NCI-H2107 (cell line): ENCODE results near the gene GLT8D1.
"Not testable (repeated sequence)": the region's sequence is repeated elsewhere in the genome, so short reads cannot be mapped to it uniquely, and the experiment has no call there.

Experiments
- DNase-seq: peaks from one replicate; lab custom pipeline; 2025; lab: John Stamatoyannopoulos, UW

GLT8D1 gene, protein sequence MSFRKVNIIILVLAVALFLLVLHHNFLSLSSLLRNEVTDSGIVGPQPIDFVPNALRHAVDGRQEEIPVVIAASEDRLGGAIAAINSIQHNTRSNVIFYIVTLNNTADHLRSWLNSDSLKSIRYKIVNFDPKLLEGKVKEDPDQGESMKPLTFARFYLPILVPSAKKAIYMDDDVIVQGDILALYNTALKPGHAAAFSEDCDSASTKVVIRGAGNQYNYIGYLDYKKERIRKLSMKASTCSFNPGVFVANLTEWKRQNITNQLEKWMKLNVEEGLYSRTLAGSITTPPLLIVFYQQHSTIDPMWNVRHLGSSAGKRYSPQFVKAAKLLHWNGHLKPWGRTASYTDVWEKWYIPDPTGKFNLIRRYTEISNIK

DNA sequence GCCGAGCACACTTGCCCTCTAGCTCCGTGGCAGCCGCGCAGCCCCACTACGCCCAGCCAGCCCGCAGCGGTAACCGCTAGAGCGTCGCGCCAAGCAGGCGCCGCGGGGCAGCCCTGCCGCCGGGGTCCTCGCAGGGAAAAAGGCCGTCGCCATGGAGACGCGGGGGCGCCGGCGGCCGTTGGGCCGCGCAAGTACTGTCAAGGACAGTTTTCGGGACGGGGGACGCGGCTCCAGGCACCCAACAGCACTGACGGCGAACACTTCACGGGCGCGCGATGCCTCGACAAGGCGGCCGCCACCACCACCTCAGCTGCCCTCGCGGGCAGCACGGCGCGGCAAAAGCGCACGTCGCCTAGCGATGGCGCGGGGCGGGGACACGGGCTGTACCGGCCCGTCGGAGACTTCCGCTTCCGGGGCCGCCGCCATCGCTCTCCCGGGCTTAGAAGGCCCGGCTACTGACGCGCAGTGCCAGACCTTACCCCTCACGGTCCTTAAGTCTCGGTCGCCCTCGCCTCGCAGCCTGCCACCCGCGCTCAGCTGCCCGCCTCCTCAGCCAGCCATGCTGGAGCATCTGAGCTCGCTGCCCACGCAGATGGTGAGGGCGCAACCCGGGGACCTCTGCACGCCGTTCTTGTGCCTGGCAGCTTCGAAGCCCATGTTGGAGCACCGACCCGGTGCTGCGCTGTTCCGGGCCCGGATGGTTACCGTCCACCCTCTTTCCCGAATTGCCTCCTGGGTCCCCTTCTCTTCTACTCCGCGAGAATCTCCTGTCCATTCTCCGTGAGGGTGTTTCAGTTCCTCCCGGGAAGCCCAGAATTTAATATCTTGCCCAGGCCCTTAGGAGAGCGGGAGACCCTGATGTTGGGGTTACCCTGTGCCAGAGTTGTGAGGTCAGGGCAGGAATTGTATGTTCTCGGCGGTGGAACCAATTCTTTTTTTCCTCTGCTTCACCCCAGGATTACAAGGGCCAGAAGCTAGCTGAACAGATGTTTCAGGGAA lies at the start of gene GLT8D1, which contains the start of gene SPCS1:
TSS of gene GLT8D1 (minus strand) at position 104 of the 999 bp plus-strand sequence. CDS start 5,331 bp downstream, outside the sequence.
TSS of gene SPCS1 (plus strand) at position 419 of the 999 bp plus-strand sequence. CDS start at position 560, 141 bp downstream.
- DNase-seq = no peak

DNA sequence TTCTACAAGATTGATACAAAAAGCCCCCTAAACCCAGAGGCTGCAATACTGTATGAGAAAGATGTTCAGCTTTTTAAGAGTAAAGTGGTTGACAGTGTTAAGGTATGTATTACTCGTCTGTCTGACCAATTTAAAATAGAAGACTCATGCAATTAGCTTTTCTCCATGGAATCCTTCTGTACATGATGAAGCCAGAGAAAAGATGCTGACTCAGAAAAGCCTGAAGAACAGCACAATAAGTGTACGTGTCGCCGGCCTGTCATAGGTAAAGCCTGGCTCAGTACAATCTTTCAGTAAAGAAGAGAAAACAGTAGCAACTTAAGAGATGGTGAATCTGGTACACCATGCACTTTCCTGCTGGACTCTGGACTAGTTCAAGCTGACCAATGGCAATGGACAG lies 48.8 kb upstream of the GLT8D1 start:
- DNase-seq = no peak

DNA sequence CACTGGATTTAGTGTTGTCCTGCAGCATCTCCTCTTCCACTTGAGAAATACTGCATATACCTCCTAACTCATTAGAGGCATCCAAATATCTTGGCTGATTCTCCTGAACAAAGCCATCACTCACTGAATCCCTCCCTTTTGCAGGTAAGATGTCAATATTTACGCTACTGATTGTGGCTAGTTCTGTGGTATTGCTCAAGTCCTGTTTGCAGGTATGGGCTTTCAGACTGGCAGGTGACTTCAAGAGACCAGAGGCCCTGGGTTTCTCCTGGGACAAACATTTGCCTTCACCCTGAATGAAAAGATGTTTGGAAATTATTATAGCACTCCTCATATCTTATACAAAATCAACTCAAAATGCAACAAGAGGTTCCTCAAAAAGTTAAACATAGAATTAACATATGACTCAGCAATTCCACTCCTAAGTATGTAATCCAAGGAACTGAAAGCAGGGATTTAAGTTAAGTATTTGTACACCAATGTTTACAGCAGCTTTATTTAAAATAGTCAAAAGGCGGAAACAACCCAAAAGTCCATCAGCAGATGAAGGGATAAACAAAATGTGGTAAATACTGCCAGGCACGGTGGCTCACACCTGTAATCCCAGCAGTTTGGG lies 46.6 kb upstream of the GLT8D1 start:
- DNase-seq = no peak

GRCh38 chr3:52743721-52744120 lies 38.1 kb upstream of the GLT8D1 start:
- DNase-seq = no peak

DNA sequence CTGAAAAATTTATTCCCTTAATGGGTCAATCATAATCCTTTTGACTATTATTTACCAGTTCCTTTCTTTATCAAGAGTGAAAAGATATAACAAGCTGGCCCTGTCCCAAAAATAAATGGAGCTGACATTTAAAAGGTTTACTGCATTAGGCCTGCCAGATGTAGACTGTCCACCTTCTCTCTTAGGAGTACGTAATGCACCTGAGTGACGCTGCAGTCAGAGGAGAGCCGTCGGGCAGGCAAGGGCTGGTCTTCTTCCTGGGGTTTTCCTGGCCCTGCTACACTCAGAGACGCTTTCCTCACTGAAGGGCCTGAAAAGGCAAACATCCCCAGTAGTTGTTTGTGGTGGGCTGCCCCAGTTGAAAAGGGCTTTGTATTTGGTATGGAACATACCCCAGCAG lies 37.6 kb upstream of the GLT8D1 start:
- DNase-seq = no peak

DNA sequence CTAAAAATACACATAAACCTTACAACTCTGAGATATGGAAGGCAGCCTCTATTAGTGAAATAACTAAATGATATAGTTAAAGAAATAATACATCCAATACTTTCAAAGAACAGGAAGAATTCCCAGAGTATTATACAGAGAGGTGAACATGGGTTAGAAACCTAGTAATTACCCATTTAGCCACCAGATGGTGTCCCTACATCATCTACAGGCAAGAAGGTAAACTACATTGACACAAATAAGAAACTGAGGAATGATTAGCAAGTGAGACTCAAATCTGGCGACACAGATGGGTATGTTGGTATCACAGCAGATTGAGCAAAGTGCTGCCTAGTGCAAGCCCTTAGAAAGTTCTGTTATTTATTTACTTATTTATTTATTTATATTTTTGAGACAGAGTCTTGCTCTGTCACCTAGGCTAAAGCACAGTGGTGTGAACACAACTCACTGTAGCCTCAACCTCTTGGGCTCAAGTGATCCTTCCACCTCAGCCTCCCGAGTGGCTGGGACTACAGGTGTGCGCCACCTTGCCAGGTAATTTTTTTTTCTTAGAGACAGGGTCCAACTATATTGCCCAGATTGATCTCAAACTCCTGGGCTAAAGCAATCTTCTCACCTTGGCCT lies 36.9 kb upstream of the GLT8D1 start:
- no peak for DNase-seq

GRCh38 chr3:52739730-52740129 lies 34.1 kb upstream of the GLT8D1 start:
- no peak for DNase-seq

GRCh38 chr3:52733256-52733891 lies 27.8 kb upstream of the GLT8D1 start:
- DNase-seq = no peak

DNA sequence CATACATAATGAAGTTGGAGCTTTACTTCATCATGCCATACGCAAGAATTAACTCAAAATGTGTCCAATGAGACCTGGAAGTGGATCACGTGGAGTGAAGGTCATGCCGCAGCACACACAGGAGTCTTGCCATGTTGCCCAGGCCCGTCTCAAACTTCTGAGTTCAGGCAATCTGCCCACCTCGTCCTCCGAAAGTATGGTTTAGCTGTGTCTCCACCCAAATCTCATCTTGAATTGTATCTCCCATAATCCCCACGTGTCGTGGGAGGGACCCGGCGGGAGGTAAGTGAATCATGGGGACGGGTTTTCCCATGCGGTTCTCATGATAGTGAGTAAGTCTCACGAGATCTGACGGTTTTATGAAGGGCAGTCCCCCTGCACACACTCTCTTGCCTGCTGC lies 26.0 kb upstream of the GLT8D1 start:
- DNase-seq = no peak

DNA sequence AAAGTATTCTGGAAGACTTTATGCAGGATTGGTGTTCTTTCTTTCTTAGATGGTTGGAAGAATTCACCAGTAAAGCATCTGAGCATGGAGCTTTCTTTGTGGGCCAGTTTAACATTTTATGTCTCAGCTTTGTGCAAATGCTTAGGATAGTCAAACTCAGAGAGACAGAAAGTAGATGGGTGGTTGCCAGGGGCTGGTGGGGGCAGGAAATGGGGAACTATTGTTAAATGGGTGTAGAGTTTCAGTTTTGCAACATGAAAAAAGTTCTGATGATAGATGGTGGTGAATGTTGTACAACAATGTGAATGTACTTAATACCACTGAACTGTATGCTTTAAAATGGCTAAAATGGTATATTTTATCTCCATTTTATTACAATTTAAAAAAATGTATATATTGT lies 25.1 kb upstream of the GLT8D1 start:
- DNase-seq = no peak

GRCh38 chr3:52728753-52729152 lies 23.2 kb upstream of the GLT8D1 start:
- not testable (repeated sequence) for DNase-seq

GRCh38 chr3:52724511-52724910 lies 18.9 kb upstream of the GLT8D1 start:
- no peak for DNase-seq

DNA sequence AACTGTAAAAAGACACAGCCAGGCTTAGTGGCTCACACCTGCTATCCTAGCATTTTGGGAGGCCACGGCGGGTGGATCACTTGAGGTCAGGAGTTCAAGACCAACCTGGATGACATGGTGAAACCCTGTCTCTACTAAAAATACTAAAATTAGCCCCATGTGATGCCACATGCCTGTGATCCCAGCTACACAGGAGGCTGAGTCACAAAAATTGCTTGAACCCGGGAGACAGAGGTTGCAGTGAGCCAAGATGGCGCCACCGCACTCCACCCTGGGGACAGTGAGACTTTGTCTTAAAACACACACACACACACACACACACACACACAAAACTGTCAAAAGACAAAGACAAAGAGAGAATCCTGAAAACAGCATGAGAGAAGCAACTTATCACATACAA lies 18.3 kb upstream of the GLT8D1 start:
- no peak for DNase-seq

GRCh38 chr3:52722491-52722890 lies 16.9 kb upstream of the GLT8D1 start:
- DNase-seq = no peak

DNA sequence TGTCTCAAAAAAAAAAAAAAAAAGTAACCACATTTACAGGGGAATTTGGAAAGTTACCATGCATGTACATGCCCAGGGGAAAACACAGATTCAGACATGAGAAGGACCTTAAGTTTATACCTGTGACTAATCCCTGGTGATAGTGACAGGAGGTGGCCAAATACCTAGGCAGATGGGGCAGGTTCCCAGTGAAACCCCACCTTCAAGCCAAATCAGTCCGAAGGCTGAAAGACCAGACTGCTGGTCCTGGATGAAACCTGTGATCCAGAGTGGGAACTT lies 16.1 kb upstream of the GLT8D1 start:
- no peak for DNase-seq

- DNase-seq = no peak
Observed at GRCh38 chr3:52721002-52721729, 15.6 kb upstream of the GLT8D1 start.

GRCh38 chr3:52719618-52720017 lies 14.0 kb upstream of the GLT8D1 start:
- DNase-seq = no peak

DNA sequence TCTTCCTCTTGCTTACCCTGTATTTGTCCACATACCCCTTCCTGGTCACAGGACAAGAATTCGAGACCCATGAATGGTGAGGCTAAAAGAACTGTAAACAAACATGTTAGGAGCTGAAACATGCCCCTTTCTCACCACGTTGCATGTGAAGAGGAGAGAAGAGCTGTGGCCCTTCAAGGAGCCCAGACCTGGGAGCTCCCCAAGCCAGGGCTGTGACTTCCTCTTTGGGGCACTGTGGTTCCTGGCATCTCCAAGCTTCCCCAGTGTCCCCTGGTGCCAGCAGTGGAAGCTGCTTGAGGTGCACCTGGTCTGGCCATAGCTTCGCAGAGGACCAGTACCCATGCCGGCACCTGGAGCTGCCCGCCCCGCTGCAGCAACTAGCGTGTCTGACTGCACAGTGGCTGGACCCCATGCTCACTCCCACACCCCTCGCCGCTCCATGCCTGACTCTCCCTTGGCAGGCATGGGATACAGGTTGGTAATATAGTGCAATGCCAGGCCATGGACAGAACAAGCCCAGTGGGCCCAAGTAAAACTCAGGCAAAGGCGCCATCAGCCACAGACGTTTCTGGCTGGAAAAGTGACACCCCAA lies 10.2 kb upstream of the GLT8D1 start:
- DNase-seq = no peak

GRCh38 chr3:52714335-52715302 lies 9.0 kb upstream of the GLT8D1 start:
- no peak for DNase-seq
